Gastroesophageal sphincter (tissue), 4 donors: ENCODE results near the gene HTR6. TPM values are rescaled to one million over a fixed set of nuclear protein-coding genes. Genes with fewer than 3 reads are reported as not detected.
A peak's percentile ranks its signal among the peaks of the same experiment; 100 is the strongest.

ENCODE experiments used
- ATAC-seq: fragments of 150-250 bp; one replicate; pipeline ENCODE4 v1.9.1; 2016; ENCODE audit warnings: mild to moderate bottlenecking, moderate library complexity
- H3K27ac ChIP-seq, 4 donors: fragments of 200-600 bp; sonication (generic) in 3 of 4; 1 replicate in 3 of 4; 2 replicates in 1 of 4; pipeline ENCODE4 v1.5.1; 2016 to 2019
- H3K27me3 ChIP-seq: fragments of 200-600 bp; sonication (generic); one replicate; pipeline ENCODE4 v1.5.1; 2019
- H3K36me3 ChIP-seq, 2 donors: fragments of 200-600 bp; sonication (generic); one replicate each; pipeline ENCODE4 v1.5.1; 2019; ENCODE audit warnings: control low read depth in 1 of 2
- H3K4me1 ChIP-seq, 3 donors: fragments of 200-600 bp; sonication (generic); 1 replicate in 2 of 3; 2 replicates in 1 of 3; pipeline ENCODE4 v1.5.1; 2016 to 2019; ENCODE audit warnings: control low read depth in 2 of 3
- H3K4me3 ChIP-seq, 2 donors: fragments of 200-600 bp; sonication (generic); one replicate each; pipeline ENCODE4 v1.5.1; 2019; ENCODE audit warnings: mild to moderate bottlenecking in 1 of 2, moderate library complexity in 1 of 2
- H3K9me3 ChIP-seq, 3 donors: fragments of 200-600 bp; sonication (generic); one replicate each; pipeline ENCODE4 v1.5.1; 2017 to 2019; ENCODE audit warnings: control low read depth in 2 of 3
- EP300 ChIP-seq: sonication (generic); formaldehyde crosslinking; IDR thresholded peaks from one replicate; pipeline ENCODE4 v1.6.1; 2017; ENCODE audit warnings: antibody characterized with exemption, mild to moderate bottlenecking
- POLR2A ChIP-seq, 2 donors: fragments of 450-650 bp; IDR thresholded peaks; one replicate each; pipeline ENCODE4 v1.6.1; 2017; ENCODE audit warnings: antibody characterized with exemption in 2 of 2, mild to moderate bottlenecking in 2 of 2, moderate library complexity in 1 of 2
- POLR2AphosphoS5 ChIP-seq: sonication (generic); formaldehyde crosslinking; IDR thresholded peaks from one replicate; pipeline ENCODE4 v1.6.1; 2017; ENCODE audit warnings: antibody characterized with exemption
- WGBS, 2 donors: methylation state at CpG; one replicate each; pipeline ENCODE4 v1.1.5; 2018; ENCODE audit warnings: low coverage in 1 of 2; 5-methylcytosine and 5-hydroxymethylcytosine counted together
- total RNA-seq, 4 donors: library from RNA; depleted of rRNA; stranded (reverse); fragments of >200 nt; gene quantifications; one replicate each; pipeline ENCODE4 v1.1.0, GENCODE V29; 2016
- TF ChIP-seq, protein P1 (sequence below), 4 experiments: fragments of 200-600 bp in 2 of 4; fragments of 450-650 bp in 2 of 4; sonication (generic) in 1 of 4; IDR thresholded peaks; one replicate each; pipeline ENCODE4 v1.5.1; 2017 to 2019; ENCODE audit warnings: antibody characterized with exemption in 4 of 4, mild to moderate bottlenecking in 2 of 4, moderate library complexity in 2 of 4

The HTR6 gene
- total RNA-seq, 4 donors from 2014 or later = not detected

DNA sequence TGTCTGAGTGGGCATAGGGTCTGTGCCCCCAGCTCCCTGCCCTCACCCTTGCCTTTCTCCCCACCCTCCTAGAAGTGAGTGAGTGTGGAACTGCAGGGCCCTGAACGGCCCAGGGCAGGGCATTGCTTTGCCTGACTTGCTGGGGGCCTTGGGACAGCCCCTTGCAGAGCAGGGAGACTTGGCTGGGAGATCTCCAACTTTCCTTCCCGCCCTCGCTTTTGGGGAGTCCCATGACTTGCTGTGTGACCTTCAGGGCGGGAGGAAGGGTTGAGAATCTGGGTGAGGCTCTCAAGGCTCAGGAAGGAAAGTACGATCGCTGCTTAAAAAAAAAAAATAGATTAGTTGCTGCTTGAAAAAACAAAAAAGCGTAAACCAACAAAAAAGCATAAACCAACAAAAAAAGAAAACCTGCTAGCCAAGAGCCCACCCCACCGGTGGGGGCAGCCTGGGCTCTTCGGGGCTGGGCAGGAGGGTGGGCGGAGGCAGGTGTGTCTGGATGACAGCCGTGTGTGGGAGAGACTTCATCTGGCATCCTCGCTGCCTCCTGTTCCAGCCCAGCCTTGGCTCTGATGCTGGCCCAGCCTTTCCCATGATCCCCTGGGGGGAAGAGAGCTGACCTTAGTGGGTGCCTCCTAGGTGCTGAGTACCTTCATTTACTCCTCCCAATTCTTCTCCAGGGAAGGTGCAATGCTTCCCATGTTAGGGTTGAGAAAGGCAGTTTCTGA lies 14.1 kb upstream of the HTR6 start:
- peak; percentile 15 for ATAC-seq
- Histone ChIP-seq H3K36me3 (peaks cover 0 to 25% of the 10 kb centered on the region in 2 donors), H3K4me1 (peaks cover 0 to 100% (median 72%) of the 10 kb centered on the region in 3 donors), H3K9me3 (no peaks in the 10 kb centered on the region), H3K27me3 (no peaks in the 10 kb centered on the region), H3K27ac (peak overlapping the region; percentile 60 to 99 (median 96)), H3K4me3 (peak overlapping the region in 1 of 2 donors; percentile 25)
- 0 to 16% methylated on average over 1 to 5 of the region's 12 CpGs for WGBS, 2 donors
- TF ChIP-seq EP300 = no peak
- TF ChIP-seq, protein P1, sequence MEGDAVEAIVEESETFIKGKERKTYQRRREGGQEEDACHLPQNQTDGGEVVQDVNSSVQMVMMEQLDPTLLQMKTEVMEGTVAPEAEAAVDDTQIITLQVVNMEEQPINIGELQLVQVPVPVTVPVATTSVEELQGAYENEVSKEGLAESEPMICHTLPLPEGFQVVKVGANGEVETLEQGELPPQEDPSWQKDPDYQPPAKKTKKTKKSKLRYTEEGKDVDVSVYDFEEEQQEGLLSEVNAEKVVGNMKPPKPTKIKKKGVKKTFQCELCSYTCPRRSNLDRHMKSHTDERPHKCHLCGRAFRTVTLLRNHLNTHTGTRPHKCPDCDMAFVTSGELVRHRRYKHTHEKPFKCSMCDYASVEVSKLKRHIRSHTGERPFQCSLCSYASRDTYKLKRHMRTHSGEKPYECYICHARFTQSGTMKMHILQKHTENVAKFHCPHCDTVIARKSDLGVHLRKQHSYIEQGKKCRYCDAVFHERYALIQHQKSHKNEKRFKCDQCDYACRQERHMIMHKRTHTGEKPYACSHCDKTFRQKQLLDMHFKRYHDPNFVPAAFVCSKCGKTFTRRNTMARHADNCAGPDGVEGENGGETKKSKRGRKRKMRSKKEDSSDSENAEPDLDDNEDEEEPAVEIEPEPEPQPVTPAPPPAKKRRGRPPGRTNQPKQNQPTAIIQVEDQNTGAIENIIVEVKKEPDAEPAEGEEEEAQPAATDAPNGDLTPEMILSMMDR (IDR thresholded peaks at IDR 0.05) = no peak
- TF ChIP-seq POLR2AphosphoS5 = no peak
- no peak for TF ChIP-seq POLR2A (IDR thresholded peaks at IDR 0.05)

DNA sequence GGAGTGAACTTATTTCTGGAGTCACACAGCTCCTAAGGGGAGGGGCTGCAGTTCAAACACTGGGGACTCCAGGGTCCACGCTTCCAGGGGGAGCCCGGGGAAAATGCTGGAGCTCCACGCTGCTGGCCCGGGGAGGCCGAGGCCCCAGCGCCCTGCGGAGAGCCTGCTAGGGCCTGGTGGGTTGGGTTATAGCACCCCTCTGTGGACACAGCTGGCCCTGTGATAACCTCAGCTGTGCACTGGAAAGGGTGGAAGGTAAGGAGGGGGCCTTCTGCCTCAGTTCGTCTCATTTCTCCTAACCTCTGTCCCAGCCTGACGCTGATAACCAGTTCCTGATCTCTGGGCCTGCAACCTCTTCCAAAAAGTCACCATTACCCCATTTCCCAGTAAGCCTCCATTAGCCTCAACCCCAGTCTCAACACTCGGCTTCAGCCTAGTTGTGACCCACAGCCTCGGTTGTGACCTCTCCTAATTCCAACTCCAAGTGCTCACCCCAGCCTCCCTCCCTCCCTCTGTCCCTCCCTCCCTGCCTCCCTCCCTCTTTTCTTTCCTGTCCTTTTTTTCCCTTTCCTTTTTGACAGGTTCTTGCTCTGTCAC lies 13.4 kb upstream of the HTR6 start:
- no peak for TF ChIP-seq POLR2A (IDR thresholded peaks at IDR 0.05)
- TF ChIP-seq, protein P1 (IDR thresholded peaks at IDR 0.05) = peak in 3 of 4 experiments; percentile 61 to 78 (median 73)
- ATAC-seq = peak; percentile 57
- Histone ChIP-seq H3K9me3 (no peaks in the 10 kb centered on the region), H3K4me3 (peak overlapping the region in 1 of 2 donors; percentile 25), H3K4me1 (peaks cover 0 to 100% (median 71%) of the 10 kb centered on the region in 3 donors), H3K27me3 (no peaks in the 10 kb centered on the region), H3K27ac (peak overlapping the region; percentile 60 to 99 (median 96)), H3K36me3 (peaks cover 0 to 31% of the 10 kb centered on the region in 2 donors)
- 16 to 41% methylated on average over 3 to 5 of the region's 11 CpGs for WGBS, 2 donors

- ATAC-seq = no peak
- 69% methylated on average over 5 of the region's 5 CpGs for WGBS, 2 donors
- H3K36me3 ChIP-seq = peaks cover 0 to 57% of the 10 kb centered on the region in 2 donors
Measured at GRCh38 chr1:19654386-19654785, 10.3 kb upstream of the HTR6 start.

DNA sequence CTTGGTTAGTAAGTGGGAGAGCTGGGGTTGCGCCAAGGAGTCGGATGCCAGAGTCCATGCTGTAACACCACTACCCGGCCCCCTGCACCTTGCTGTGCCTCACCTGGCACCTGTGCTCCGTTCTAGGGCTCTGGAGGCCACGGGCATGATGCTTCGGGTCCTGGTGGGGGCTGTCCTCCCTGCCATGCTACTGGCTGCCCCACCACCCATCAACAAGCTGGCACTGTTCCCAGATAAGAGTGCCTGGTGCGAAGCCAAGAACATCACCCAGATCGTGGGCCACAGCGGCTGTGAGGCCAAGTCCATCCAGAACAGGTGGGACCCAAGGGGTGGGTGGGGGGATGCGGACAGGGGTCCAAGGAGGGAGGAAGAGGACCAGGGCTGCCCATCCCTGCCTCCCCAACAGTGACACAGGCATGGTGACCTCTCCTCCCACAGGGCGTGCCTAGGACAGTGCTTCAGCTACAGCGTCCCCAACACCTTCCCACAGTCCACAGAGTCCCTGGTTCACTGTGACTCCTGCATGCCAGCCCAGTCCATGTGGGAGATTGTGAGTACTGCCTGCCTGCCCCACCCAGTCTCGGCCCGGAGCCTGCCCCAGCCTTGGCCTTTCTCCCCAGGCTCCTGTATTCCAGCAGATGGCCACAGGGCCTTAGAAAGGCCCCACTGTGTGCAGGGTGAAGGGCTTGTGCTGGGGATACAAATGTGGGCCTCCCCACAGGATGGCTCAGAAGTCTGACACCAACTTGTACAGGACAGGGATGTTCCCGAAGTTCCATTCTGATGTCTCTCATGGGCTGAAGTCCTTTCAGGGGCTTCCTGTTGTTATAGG lies 9.6 kb upstream of the HTR6 start:
- H3K27me3 ChIP-seq = no peaks in the 10 kb centered on the region
- H3K4me3 ChIP-seq = no peak overlapping the region
- H3K4me1 ChIP-seq = peaks cover 0 to 81% (median 39%) of the 10 kb centered on the region in 3 donors
- TF ChIP-seq, protein P1 (IDR thresholded peaks at IDR 0.05) = no peak
- no peak for TF ChIP-seq POLR2A (IDR thresholded peaks at IDR 0.05)
- TF ChIP-seq EP300 = no peak
- no peak for TF ChIP-seq POLR2AphosphoS5
- no peak for ATAC-seq
- peak overlapping the region in 3 of 4 donors; percentile 56 to 99 (median 93) for H3K27ac ChIP-seq
- H3K9me3 ChIP-seq = no peaks in the 10 kb centered on the region
- 13 to 67% methylated on average over 2 to 3 of the region's 15 CpGs for WGBS, 2 donors
- H3K36me3 ChIP-seq = peaks cover 0 to 57% of the 10 kb centered on the region in 2 donors

More at GRCh38 chr1:19654386-19654785, 10.3 kb upstream of the HTR6 start:
- H3K4me3 ChIP-seq = no peak overlapping the region
- H3K27ac ChIP-seq = peak overlapping the region in 3 of 4 donors; percentile 56 to 99 (median 93)
- peaks cover 0 to 81% (median 46%) of the 10 kb centered on the region in 3 donors for H3K4me1 ChIP-seq
- H3K9me3 ChIP-seq = no peaks in the 10 kb centered on the region
- TF ChIP-seq EP300 = no peak
- TF ChIP-seq POLR2A (IDR thresholded peaks at IDR 0.05) = no peak
- no peak for TF ChIP-seq POLR2AphosphoS5
- TF ChIP-seq, protein P1 (IDR thresholded peaks at IDR 0.05) = no peak
- H3K27me3 ChIP-seq = no peaks in the 10 kb centered on the region
